ENCODE results near the gene B9D1.

The B9D1 gene

DNA sequence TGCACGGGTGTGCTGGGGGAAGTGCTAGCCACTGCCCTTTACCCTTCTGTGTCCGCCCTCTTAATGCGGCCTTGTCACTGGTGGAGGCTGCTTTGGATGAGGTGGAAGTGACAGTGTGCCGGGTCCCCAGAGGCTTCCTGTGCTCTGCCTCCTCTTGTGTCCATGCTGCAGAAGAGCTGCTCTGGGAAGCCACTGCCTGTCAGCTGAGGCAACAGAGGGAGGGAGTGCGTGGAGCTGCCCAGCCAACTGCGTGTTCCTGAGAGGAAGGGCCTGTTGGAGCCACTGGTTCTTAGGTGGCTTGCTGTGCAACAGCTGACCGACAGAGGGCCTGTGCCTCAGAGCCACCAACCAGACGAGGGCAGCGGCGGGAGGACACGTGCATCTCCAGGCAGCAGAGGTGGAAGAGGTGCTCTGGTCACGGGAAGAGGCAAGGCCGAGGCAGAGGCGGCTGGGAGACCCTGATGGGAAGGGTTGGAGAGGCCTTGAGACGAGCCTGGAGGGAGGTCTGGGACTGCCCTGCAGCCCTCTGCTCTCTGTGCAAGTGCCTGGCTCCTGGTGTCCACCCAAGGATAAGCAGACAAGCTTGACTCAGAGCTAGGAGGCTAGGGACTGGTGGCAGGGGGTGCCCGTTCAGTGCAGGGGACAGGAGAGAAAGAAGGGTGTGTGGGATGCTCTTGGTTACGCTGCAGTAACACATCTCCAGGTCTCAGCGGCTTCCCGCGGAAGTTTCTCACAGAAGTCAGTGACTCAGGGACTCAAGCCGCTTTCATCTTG lies 25.4 kb downstream of the B9D1 start:
- DNase-seq = no peak

DNA sequence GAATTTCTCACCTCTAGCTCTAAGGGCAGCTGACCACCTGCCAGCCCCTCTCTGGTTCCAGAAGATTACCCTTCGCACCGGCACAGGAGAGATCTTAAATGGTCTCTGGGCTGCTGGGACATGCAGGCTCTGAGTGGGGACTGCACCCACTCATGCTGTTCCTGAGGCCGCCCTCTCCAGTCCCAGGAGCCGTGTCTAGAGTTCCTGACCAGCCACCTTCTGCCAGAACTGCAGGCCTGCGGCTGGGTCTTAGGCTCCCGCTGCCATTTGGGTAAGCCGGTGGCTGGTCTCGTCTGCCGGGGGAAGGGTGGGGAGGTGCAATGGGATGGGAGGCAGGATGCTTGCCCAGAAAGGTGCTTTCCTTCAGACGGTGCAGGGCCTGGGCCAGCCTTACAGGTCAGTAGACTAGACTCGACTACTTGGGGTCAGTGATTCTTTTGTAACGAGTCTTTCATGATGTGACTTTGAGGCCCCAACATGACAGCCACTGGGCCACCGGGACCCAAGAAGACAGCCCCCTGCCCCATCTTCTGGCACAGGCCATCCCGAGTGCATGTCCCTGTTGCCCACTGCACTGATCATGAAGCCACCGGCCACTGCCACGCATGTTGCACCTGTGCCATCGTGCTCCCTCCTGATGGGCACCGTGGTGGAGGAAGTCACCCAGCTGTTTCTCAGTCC lies 26.4 kb downstream of the B9D1 start:
- no peak for DNase-seq

DNA sequence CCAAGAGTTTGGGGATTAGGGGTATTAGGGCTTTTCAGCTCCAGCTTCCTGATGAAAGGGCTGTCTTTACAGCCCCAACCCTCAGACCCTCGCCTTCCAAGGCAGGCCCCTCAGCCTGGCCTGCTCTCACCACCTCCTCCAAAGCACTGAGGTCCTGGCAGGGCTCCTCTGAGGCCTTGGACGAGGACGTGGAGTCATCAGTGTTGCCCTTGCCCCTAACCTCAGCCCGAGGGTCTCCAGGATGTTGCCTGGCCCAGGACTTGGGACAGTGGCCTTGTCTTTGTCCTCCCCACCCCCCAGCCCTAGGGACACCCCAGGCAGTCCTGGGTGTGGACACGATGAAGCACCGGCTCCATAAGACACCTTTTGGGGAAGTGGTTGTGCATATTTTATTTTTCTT lies 28.2 kb downstream of the B9D1 start:
- no peak for DNase-seq

DNA sequence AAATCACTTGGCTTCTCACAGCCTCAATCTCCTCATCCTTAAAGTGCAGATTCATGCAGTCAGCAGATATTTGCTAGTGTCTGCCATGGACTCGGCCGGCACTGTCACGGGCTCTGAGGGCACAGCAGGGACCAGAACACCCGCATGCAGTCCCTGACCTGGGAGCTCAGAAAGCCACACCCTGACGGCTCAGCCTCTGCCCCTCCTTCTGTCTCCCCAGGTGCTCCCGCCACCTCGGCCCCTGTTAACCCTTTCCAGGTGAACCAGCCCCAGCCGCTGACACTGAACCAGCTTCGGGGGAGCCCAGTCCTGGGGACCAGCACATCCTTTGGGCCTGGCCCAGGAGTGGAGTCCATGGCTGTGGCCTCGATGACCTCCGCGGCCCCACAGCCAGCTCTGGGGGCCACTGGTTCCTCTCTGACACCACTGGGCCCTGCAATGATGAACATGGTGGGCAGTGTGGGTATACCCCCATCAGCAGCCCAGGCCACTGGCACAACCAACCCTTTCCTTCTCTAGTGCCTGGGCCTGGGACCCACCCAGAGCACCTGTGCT lies 28.7 kb downstream of the B9D1 start:
- no peak for DNase-seq

DNA sequence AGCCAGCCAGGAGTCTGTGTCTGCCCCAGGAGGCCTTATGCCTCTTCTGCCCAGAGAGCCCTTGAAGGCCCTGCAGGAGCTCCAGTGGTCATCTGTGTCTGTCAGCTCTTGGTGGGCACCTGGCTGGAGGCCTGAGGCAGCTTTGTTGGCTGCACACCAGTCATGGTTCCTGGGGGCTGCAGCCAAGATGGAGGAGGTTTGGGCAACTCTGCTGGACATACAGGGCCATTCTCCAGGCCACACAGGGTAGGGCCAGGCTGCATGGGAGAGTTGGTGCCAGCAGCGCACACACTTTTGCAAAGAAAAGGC lies 29.4 kb downstream of the B9D1 start:
- no peak for DNase-seq

DNA sequence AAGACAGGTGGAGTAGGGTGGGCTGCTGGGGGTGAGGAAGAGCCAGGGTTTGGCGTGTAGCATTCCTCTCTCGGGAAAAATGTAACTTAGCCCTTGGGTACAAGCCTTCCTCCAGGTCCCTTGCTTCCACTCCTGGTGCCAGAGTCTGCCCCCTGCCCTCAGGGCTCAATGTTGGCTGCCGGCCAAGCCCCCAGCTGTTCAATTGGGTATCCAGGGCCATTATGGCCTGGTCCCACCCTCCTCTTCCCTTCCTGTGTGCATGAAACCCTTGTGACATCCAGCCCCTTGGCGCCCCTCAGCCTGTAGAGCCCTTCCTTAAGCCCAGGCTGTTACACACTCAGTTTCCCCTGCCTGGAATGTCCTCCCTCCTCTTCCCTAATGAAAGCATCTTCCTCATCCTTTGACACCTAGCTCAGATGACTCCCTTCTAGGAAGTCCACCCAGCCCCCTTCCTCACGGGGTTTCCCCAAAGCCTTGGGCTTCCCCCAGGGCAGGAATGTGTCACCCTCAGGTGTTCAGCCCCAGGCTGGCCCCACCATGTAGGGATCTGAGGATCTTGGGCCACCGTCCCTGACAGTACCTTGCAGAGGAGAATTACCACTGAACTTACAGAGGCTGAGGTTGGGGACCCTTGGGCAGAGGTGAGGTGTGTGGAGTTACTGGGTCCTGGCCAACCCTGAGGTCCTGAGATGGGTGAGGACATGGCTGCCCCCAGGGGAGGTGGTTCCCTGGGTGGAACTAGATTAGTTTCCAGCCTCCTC lies 30.0 kb downstream of the B9D1 start:
- no peak for DNase-seq

DNA sequence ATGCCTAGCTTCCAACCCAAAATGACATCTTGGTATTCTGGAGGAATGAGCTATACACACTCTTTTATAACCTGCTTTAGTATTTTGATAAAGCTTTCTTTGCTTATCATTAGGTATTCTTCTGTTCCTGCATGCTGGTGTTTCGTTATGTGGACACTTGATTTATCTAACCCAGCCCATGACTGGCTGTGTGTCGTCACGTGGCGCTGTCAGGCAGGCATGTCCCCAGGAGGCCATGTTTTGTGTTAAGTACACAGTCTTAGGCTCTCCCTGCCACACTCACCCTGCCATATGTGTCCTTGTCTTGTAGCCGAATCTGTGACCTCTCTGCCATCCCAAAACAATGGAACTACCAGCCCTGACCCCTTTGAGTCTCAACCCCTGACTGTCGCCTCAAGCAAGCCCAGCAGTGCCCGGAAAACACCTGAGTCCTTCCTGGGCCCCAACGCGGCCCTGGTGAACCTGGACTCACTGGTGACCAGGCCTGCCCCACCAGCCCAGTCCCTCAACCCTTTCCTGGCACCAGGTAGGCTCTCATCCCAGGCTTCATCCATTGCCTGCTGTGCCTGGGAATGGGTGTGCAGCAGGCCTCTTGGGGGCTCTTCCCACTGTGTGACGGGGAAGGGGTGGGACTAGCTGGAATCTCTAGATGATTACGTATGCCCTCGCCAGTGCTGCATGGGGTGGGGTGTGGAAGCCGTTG lies 30.8 kb downstream of the B9D1 start:
- DNase-seq = no peak

DNA sequence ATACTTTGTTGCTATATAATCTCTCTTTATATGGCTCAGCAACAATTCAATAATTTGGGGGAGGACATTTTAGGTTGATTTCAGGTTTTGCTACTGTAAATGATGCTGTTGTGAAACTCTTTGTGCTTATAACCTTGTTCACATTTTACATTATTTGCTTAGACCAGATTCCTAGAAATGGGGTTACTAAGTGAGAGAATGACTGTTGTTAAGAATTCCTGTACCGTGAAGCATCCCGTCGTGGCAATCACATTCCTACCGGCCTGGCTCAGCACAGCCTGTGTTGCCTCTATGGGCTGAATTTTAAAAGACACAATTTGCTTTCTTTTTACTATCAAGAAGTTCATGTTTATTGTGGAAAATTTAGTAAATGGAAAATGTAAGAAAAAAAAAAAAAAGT lies 31.4 kb downstream of the B9D1 start:
- DNase-seq = no peak

DNA sequence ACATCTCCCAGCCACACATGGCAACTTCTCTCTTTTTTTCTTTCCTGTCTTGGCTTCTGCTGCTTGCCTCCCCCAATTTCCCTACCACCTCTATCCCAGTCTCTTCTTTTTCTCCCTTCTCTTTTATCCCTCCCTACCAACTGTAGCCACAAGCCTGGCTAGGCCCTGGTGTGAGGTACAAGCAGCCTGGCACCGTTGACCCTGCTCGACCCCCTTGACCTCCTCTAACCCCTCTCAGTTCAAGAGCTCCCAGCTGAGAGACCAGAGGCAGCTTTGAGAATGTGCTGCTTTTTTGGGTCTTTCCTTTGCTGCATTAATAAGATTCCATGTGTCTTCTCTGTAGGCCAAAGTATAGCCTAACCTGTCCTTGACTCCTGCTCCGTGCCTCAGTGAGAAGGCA lies 32.3 kb downstream of the B9D1 start:
- DNase-seq = no peak

DNA sequence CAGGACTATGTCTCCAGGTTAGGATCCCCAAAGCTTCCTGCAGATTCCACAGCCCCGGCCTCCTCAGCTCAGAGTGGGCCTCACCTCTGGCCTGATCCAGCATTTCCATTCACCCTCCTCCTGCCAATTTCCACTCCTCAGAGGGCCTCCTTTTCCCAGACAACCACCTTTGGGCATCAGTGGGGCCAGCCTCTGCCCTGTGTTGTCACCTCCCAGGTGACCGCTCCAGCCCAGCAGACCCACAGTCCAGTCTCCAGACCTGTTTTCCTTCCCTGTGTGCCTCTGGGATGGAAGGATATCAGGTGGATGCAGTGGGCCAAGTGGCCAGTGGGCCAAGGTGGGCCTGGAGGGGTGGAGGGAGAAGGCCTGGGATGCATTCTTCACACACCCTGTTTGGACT lies 32.7 kb downstream of the B9D1 start:
- DNase-seq = no peak

DNA sequence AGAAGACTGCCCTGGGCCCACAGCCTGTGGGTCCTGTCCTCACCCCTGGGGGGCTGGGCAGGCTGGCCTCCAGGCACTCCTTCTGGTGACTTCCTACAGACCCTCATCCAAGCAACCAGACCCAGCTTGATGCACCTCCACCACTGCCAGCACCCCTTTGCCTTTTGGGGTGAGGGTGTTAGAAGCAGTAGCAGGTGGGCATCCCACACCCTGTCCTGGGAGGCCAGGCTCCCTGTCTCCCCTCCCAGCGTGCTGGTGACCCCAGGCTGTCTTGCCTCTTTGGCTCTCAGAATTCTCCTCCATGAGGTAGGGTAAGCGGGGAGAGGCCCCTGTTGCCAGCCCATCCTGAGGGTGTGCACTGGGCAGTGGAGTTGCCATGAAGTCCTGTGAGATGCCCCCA lies 33.4 kb downstream of the B9D1 start:
- DNase-seq = no peak

DNA sequence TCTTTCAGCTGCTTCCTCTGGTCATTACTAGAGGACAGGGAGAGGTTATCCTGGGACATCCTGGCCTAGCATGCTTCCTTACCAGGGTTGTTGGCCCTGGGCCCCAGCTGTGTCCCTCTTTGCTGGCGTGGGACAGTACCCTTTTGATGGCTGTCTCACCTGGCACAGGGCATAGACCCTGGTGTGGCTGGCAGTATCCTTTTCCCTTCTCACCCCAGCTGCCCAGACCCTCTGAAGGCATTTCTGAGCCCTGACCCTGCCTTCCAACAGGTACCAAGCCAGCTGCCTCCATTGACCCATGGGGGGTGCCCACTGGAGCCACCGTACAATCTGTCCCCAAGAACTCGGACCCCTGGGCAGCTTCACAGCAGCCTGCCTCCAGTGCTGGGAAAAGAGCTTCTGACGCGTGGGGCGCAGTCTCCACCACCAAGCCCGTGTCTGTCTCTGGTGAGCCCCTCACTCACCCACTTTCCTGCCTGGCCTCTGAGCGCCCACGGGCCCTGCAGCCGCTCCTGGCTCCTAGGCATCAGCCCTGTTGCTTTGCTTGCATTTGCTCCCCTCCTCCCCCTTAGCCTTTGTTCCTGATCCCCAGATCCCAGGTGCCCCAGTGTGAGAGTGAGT lies 34.0 kb downstream of the B9D1 start:
- no peak for DNase-seq

DNA sequence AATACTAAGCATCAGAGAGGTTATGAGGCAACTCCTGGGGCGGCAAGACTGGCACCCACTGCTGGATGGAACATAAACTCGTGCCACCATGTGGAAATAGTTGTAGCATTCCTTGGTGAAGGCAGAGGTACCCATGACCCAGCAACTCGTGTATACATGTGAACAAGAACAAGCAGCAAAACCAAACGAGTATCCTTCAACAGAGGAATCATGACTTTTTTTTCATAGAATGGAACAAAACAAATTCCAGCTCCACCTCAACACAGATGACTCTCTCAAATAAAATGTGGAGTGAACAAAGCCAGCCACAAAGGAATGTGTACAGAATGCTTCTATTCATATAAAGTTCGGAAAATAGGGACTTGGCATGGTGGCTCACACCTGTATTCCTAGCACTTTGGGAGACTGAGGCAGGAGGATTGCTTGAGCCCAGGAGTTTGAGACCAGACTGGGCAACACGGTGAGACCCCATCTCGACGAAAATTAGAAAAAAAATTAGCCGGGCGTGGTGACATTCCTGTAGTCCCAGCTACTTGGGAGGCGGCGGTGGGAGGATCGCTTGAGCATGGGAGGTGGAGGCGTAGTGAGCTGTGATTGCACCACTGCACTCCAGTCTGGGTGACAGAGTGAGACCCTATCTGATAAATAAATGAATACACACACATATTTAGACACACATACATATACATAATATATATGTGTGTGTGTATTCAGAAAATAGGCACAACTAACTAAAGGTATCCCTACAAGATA lies 35.3 kb downstream of the B9D1 start:
- DNase-seq = no peak

DNA sequence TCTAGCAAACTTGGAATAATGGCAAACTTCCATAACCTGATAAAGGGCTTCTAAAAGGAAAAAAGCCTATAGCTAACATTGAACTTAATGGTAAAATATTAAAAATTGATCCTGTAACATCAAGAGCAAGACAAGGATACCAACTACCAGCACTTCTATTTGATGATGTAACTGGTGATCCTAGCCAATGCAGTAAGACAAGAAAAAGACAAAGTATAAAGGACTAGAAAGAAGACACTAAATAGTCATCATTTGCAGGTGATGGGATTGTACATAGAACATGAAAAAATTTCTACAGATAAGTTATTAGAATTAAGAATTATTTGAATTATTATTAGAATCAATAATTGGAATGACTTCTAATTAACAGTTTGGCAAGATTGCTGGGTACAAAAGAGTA lies 37.0 kb downstream of the B9D1 start:
- DNase-seq = no peak

DNA sequence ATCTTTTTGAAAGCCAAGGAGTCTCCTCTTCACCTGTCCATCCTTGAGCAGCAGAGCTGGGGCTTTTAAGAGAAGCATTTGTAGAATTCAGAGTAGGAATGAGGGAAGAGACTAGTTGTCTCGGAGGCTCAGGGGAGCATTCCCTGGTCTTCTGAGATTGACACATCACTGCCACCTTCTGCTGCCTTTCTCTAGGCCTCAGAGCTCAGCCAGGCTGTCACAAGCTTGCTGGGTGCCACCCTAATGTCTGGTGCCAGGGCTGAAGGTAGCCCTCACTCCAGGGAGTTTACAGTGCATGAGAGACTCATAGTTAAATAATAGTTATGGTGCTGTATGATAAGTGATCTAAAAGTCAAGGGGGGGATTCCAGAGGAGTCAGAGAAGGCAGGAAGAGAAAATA lies 39.7 kb downstream of the B9D1 start:
- DNase-seq = no peak

DNA sequence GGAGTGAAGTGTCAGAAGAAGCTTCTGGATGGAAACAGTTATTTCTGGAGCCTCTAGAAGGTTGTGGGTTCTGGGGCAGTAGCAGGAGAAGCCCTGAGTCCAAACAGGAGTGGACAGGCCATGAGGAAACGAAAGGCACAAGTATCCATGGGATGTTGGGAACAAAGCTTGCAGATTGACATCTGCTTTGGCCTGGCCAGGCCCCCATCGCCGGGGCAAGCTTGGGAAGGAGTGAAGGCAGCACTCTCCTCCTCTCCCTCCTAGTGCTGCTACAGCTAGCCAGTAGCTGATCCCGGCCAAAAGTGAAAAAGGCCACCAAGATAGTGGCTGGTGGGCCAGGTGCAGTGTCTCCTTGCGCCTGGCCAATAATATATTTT lies 40.4 kb downstream of the B9D1 start:
- no peak for DNase-seq

DNA sequence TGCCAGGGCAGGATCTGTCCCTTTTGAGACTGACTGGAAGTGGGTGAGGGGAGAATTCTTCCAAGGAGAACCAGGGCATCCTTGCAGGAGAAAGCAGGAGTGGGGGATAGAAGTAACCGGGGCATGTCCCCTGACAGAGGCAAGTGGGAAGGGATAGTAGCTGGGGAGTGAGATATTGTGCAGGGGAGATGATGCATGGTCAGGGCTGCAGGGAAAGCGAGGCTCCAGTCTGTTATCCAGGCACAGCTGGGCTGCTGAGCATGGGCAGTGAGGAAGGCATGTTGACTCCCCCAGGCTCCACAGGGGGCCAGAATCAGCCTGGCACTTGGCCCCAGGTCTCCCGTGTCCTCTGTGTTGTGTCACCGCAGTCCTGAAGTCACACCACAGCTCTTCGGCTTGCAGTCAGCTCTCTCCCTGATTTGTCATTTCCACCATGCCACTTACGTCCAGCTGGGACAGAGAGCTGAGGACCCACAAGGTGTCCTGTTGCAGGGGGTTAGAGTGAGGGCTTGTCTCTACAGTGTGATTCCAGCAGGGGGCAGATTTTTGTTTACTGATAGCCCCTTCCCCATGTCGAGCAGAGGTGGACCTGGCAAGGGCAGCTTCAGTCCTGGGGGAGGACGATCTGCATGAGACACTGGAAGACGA lies 40.9 kb downstream of the B9D1 start:
- no peak for DNase-seq

DNA sequence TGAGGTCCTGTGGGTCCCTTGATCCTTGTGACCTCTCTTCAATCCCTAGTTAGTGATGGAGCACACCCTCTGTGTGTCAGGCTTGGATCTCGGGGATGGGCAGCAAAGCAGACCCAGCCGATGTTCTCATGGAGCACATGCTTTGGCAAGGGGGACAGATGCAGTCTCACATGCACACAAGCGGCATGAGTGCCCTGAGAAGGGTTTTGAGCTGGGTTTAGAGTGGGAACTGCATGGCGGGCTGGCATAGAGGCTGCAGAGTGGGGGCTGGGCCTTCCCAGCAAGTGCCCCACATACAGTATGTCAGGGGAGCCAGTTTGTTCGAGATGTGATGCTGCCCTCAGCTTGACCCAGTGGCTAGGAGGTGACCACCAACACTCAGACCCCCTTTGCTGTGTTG lies 41.6 kb downstream of the B9D1 start:
- no peak for DNase-seq

DNA sequence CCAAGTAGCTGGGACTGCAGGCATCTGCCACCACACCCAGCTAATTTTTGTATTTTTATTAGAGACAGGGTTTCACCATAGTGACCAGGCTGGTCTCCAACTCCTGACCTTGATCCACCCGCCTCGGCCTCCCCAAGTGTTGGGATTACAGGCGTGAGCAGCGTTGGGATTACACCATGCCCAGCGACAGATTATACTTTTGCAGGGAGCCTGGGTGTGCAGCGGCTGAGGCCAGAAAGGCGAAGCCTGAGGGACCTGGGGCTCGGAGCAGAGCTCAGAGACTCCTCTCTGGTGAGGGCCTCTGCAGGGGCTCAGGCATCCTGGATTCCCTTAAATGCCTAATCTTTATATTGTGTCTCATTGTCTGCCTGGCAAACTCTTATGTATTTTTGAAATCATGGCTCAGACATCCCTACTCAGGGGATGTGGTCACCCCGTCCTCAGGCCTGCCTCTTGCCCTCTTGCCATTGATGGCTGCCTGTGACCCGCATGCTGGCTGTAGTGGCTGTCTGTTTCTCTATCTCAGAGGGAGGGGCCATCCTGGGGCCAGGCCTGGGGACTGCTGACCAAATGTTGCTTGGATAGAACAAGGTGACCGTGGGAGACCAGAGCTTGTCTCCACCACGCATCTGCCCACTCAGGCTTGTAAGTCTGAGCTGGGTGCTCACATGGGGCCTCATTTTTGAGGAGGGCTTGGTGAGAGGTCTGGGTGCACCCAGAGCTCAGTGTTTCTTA lies 42.6 kb downstream of the B9D1 start:
- no peak for DNase-seq

DNA sequence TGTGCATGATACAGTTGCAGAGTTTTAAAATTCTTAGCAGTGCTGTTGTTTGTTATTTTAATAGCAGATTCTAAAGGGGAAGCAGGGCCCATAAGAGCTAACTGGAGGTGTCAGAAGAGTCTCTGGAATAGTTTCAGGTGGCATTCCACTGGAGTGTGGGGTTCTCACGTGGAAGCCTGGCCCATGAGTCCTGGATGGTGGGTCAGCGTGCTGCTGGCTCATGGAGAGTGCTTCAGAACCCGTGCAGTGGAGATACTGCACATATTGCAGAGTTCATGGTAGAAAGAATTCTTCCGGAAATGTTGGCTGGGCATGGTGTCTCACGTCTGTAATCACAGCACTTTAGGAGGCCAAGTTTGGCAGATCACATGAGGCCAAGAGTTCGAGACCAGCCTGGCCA lies 43.9 kb downstream of the B9D1 start:
- no peak for DNase-seq
